Fibroblast of villous mesenchyme (primary cell): ENCODE measurements around the gene TELO2. TPM values are rescaled to one million over a fixed set of nuclear protein-coding genes. Genes with fewer than 3 reads are reported as not detected.

ENCODE experiments used
- DNase-seq: peaks from one replicate; pipeline ENCODE4 v3.0.0-alpha.2; 2010; ENCODE audit warnings: low read depth
- H3K4me3 ChIP-seq: 2 replicates; pipeline ENCODE4 v1.5.1; 2011; ENCODE audit warnings: low read depth, mild to moderate bottlenecking, low read length
- total RNA-seq: library from RNA; depleted of rRNA; stranded (reverse); fragments of >200 nt; gene quantifications from 2 replicates; pipeline ENCODE4 v1.2.3, GENCODE V29; 2012
- TF ChIP-seq, protein P1 (sequence below): IDR thresholded peaks from 2 replicates; pipeline ENCODE4 v1.5.1; 2012; ENCODE audit warnings: low read depth, mild to moderate bottlenecking, low read length; ENCODE audit not compliant: insufficient read depth

Gene TELO2
- total RNA-seq, 1 donor: 21.6 TPM

DNA sequence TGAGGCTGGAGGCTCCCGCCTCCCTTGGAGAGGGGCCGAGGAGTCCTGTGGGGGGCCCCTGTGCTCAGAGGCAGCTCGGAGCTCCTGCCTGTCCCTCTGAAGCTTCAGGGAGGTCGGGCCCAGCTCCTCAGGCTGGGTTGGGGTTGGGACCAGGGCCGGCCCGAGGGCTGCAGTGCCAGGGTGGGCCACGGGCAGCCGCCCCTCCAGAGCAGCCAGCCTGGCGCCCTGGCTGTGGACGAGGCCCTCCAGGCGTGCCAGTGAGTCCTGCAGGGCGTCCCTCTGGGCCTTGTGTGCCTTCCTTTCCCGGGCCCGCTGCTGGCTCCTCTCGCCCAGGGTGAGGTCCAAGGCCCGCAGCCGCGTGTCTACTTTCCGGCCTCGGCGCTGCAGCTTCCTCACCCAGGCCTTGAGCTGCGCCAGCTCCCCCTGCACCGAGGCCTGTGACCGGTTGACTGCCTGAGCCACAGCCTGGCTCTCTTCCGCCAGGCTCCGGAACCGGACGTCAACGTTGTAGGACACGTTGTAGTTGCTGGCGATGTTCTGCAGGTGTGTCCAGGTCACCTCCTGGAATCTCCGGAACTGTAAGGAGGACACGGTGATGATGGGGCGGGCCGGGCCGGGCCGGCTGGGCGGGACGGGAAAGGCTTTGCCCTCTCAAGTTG is 5.6 kb upstream of the TELO2 start:
- no peak for DNase-seq

DNA sequence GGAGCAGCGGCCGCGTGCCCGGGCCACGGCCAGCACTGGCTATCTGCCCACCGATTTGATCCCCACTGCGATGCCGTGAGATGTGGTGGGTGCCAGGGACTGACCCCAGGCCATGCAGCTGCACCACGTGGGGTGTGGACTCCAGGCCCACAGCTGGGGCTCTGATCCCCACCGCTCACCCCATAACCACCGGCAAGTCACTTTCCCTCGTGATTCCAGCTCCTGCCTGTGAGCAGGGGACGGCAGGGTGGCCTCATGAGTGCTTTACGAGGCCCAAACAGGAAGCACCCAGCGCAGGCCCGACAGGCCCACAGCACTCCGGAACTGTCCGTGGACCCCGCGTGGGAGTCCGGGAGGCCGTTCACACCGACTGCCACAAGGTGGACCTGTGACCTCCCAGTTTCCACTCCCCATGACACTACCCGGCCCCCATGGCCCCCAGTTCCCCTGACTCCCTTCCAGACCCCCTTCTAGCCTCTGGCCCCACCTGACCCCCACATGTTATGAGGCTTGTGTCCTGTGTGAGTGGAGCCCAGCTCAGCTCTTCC is 5.0 kb upstream of the TELO2 start:
- no peak for DNase-seq
- no peak overlapping the region for H3K4me3 ChIP-seq
- TF ChIP-seq, protein P1, sequence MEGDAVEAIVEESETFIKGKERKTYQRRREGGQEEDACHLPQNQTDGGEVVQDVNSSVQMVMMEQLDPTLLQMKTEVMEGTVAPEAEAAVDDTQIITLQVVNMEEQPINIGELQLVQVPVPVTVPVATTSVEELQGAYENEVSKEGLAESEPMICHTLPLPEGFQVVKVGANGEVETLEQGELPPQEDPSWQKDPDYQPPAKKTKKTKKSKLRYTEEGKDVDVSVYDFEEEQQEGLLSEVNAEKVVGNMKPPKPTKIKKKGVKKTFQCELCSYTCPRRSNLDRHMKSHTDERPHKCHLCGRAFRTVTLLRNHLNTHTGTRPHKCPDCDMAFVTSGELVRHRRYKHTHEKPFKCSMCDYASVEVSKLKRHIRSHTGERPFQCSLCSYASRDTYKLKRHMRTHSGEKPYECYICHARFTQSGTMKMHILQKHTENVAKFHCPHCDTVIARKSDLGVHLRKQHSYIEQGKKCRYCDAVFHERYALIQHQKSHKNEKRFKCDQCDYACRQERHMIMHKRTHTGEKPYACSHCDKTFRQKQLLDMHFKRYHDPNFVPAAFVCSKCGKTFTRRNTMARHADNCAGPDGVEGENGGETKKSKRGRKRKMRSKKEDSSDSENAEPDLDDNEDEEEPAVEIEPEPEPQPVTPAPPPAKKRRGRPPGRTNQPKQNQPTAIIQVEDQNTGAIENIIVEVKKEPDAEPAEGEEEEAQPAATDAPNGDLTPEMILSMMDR: no peak

More for the DNA sequence above, 5.6 kb upstream of the TELO2 start:
- TF ChIP-seq, protein P1: no peak
- no peak overlapping the region for H3K4me3 ChIP-seq

DNA sequence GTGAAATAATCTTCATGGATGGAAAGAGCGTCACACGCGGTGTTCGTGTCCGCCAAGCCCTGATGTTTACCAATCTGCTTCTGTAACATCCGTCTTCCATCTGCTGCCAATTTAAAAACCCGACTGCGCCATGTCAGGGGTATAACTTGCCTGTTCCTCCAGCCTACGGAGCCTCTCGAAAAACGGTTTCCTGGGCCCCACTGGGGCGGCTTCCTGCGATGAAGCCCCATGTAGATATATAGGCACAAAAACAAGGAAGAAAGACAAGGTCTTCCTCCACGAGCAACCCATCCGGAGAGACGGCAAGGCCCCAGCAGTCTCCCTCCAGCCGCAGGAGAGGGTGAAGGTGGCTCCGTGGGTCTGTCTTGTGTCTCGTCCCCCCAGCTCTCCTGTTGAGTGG is 4.5 kb upstream of the TELO2 start, which contains the start of gene PTX4:
Gene PTX4 (minus strand): TSS at position 326 of the 400 bp plus-strand sequence. CDS start 35 bp downstream, at position 291.
- no peak for DNase-seq
- H3K4me3 ChIP-seq: no peak within 1 kb of the TSS
- TF ChIP-seq, protein P1: no peak

DNA sequence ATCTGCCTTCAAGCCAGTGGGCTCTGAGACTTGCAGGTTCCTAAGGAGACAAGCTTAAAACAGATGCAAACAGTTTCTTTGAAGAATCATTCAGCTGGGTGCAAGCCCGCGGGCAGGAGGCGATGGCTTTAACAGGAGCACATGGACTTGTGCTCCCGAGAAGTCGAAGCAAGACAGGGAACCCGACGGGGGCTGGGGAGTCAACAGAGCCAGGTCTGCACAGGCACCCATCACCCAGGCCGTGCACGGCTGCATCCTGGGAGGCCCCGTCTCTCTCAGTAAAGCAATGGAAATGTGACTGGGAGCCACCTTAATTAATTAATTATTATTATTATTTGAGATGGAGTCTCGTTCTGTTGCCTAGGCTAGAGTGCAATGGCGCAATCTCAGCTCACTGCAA is 4.1 kb upstream of the TELO2 start:
- TF ChIP-seq, protein P1: no peak
- DNase-seq: no peak
- H3K4me3 ChIP-seq: no peak overlapping the region

DNA sequence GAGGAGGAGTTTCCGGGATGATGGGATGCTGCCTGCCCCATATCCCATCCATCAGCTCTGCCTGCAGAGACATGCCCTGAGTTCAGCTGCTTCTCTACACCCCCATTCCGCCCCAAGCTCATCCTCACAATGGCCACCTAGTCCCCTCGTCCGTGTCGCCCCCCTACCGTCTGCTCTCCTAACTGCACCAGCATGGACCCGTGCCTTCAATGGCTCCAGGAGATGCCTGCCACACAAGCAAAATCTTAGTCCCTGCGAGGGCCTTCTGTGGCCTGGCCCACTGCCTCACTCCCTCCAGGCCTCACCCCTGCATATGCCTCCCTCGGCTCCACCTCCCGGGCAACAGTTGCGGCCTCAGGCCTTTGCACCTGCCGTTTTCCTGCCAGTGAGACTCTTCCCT is 1.8 kb upstream of the TELO2 start:
- no peak overlapping the region for H3K4me3 ChIP-seq
- TF ChIP-seq, protein P1: no peak
- DNase-seq: no peak

DNA sequence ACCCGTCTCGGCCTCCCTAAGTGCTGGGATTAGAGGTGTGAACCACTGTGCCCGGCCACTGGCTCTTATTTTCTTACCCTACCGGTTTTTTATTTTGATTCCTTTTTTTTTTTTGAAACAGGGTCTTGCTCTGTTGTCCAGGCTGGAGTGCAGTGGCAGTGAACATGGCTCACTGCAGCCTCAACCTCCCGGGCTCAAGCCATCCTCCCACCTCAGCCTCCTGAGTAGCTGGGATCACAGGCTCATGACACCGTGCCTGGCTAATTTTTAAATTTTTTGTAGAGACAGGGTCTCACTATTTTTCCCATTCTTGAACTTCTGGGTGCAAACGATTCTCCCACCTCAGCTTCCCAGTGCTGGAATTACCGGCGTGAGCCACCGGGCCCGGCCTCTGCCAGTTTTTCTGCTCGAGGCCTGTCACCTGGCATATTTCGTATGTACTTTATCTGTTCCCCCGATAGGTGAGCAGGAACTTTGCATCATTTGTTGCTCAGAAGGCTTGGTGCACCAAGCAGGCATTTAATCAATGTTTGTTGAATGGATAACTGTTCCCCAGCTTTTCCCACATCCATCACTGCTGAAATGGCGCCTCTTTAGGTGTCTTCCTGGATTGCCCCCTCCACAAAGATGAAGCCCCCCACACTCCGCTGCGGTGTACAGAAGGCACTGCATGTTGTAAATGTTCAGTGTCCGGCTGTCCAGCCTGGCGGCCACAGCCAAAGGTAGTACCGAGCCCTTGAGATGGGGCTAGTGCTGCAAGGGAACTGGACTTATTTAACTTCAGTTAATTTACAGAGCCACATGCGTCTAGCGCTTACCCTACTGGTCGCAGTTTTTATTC is 858 bp upstream of the TELO2 start:
- H3K4me3 ChIP-seq: peak overlapping the region; percentile 83
- DNase-seq: no peak
- TF ChIP-seq, protein P1: no peak
